HG03175 (cell line): ENCODE measurements around the gene SRP14.
"Not testable (repeated sequence)": the region's sequence is repeated elsewhere in the genome, so short reads cannot be mapped to it uniquely, and the experiment has no call there.

Experiments
- ATAC-seq: cut with Tn5 transposase; IDR thresholded peaks from one replicate; pipeline ENCODE4 v1.9.1; 2021; ENCODE audit warnings: mild to moderate bottlenecking, moderate library complexity; ENCODE audit not compliant: unreplicated experiment

The SRP14 gene

DNA sequence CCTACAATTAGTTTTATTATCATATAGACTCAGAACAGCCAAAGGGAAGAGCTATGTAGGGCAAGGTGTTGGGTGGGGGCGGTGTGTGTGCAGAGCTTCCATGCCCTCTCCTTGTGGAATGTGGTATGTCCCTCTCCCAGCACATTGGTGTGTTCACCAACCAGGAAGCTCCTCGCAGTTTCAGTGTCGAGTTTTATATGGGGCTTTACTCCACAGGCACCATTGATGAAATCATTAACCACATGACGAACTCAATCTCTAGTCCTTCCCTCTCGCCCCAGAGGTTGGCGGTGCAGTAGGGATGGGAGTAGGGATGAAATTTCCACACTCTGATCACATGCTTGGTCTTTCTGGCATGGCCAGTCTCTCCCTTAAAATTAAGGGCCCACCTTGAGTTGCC is 13.6 kb upstream of the SRP14 start:
- ATAC-seq = no peak

DNA sequence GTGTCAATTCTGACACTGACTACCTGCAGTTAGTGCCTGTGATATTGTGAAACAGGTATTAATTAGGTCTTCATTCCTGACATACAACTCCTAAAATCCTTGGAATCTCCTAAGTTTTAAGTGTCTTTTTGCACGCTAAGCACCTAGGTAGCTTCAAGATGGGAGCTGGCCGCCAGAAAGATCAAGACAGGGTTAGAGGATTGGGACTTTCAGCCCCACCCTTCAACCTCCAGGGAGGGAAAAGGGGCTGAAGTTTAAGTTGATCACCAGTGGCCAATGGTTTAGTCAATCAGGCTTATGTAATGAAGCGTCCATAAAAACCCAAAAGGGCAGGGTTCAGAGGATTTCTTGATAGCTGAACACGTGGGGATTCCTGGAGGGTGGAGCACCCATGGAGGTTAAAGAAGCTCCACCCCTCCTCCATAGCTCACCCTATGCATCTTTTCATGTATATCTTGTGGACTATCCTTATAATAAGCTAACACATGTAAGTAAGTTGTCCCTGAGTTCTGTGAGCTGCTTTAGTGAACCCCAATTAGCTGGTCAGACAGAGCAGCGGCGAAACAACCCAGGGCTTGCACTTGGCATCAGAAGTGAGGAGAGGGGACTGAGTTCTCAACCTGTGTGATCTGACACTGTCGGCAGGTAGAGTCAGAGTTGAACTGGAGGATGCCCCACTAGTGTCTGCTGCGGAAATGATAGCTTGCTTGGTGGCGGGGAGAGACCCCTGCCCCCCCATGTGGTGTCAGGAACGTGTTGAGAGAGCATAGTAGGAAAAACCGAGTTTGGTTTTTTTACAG is 12.8 kb upstream of the SRP14 start:
- ATAC-seq = no peak

DNA sequence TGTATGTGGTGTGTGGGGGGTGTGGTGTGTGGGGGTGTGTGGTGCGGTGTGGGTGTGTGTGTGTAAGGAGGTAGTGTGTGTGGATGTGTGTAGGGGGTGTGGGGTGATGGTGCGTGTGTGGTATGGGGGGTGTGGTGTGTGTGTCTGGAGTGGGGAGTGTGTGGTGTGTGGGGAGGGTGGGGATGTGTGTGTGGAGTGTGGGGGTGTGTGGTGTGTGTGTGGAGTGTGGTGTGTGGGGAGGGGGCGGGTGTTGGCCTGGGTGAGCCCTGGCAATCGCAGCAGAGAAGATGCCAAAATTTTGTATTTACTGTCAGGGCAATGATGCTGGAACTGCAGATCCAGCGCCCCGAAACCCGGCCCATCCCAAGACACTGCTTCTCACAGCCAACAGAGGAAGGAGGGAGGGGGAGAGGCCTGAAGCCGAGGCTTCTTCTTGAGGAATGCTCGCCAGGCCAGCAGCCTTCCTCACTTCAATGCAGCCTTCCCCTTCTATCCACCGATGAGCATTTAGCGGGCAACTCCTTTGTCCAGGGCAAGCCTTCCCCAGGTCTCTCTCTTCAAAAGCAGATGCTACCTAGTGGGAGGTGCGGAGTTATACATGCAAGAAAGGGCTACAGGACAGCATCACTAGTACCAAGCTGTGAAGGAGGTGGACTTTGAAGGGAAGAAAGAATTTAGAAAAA is 11.9 kb upstream of the SRP14 start:
- ATAC-seq = no peak

DNA sequence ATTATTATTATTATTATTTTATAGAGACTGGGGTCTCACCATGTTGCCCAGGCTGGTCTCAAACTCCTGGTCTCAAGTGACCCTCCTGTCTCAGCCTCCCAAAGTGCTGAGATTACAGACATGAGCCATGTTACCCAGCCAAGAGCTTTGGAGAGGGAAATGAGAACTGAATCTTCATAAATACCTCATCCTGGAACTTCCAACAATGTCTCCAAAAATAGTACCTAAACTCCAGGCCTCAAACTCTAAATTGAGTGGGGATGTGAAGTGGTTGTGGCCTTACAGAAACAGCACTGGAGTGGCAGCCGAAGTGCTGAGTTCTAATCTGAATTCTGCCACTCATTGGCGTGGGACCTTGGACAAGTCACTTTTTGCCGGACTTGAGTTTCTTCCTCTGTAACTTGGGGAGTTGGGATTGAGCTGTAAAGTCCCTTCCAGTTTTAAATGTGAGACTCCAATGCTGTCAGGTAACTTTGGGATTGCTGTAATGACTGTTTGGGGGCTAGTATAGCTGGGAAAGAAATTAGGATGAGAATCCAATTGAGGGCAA is 10.0 kb upstream of the SRP14 start:
- no peak for ATAC-seq

DNA sequence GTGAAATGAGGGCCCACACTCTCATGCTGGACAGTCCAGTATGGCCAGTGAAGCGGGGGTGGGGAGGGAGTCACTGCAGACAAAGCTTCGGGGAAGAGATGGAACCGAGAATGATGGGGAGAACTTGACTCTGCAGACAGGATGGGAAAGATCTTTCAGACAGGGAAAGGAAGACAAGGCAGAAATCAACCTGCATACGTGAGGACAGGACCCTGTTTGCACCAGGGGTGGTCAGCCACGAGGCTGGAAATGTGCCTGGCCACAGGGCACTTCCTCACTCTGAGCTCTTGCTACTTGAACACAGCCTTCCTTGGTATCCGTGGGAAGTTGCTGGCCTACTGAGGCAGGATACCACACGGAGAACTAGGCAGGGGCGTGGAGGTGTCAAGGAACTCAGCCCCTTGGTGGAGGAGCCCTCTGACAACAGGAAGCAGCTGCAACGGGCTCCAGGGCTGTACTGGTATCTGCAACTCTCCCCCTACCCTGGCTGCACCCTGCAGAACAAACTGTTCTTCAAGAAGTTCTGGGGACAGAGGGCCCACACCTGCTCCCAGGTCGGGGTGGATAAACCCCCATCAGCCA is 9.3 kb upstream of the SRP14 start:
- peak; percentile 30 for ATAC-seq

DNA sequence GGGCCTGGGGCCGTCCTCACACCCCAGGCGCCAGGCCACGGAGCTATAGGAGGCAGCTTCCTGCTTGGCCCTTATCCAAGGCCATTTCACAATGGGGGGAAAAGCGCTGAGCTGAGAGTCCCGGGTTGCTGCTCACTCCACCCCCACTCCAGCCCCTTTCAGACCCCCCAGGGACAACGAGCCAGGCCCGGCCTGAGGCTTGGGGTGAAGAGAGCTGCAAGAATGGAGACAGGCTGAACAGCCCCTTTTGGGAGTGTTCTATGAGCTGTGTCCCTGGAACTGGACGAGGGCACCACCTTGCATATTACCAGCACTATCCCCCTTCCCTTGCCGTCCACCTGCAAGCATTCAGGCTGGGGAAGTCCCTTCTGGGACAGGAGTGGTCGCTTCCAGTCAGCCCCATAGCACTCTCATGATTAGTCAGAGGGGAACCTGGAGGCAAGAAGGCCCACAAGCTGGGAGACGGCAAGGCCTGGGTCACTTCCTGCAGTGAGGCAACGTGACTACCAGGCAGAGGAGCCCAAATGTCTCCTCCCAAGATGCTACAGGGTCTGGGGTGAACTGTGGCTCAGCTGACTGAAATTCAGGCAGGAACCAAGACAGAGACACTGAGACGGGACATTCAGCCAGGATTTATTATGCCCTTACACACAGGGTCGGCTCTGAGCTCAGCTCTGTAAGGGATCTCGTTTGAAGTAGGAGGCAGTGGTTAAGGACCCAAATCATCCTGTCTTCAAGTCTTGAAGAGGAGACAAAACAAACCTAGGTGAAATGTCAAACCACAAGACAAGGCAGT is 8.6 kb upstream of the SRP14 start:
- ATAC-seq = peak; percentile 46

DNA sequence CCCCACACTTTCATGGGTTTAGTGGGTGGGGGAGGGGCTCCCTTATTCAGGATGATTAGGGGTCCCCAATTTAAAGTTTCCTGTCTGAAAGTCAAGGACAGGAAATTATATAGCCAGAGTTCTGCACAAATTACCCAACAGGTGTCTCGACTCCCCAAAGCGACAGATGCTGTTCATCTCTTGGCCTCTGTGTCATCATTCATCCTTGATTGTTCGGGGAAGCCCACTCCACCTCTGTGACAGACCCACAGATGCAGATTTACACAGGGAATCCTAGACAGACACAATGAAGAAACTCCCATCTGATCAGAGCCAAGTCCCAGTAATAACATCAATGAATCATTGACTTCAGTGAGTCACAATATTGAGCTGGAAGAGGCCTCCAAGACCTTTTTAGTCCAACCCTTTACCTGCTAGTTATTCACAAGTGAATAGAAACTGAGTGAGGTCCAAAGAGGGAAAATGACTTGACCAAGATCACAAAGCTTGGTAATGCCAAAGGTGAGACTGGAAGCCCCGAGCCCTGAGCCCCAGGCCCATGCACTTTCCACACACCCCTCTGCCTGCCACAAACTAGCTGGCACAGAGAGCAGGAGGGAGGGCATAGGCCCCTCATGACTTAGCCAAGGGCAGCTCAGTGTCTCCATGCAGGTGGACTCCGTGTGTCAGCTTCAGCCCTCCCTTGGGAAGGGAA is 7.9 kb upstream of the SRP14 start:
- ATAC-seq = no peak

DNA sequence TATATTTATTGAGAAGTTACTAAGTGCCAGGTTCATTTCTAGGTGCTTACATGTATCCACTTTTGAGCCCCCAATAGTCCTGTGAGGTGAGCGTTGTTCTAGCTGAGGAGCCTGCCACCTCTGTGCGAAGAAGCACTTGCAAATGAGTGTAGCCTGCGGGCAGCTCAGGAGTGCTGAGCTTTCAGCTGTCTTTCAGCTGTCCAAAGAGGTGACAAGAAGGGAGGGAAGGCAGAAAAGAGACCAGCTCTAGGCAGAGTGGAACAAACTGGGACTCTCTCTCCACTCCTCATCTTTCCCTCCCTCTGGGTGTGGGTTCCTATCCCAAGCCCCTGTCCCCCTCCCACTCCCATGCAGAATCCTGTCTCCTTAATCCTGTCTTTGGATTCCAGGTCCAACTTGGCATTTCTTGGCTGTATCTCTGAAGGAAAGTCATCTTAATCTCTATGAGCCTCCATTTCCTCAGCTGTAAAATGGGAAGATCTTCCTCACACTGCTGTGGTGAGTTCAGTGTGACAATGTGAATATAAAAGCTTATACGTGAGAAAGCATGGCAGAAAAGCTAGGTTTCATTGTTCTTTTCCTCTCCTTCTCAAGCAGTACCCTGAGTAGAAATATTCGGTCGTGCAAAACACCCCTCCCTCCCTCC is 6.7 kb upstream of the SRP14 start:
- peak; percentile 7 for ATAC-seq

DNA sequence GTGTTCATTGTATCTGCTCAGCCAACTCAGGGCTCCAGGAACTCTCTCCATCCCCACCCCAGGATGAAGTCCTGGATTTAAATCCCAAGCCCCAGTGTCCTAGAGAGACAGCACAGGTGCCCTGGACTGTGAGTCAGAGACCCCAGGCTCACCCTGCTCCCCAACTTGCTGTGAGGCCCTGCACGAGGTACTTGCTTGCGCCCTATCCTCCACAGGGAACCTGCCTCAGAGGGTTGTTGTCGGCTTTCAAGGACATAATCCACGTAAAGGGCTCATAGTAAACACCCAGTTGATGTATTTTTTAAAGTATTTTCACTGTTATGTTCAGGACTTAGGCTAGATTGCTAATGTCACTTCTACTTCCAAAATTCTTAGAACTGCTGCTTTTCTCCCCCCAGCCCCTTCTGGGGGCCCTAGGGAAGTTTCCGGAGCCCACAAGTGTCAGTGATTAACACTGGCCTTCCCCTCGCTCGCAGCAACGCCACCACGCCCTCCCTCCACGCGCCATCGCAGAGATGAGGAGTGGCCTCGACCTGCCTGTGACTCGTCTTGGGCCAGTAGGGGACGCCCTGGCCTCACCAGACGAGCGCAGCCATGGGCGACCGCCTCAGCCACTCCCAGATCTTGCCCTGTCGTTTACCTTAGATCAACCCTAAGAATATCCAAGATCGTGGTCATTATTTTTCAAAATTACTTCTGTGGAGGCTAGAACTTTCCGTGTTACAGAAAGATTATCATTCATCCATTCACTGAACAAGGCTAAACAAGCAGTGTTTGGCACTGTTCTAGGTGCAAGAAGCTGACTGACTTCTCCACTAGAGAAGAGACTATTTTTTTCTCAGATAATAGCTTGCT is 6.0 kb upstream of the SRP14 start:
- peak; percentile 79 for ATAC-seq

DNA sequence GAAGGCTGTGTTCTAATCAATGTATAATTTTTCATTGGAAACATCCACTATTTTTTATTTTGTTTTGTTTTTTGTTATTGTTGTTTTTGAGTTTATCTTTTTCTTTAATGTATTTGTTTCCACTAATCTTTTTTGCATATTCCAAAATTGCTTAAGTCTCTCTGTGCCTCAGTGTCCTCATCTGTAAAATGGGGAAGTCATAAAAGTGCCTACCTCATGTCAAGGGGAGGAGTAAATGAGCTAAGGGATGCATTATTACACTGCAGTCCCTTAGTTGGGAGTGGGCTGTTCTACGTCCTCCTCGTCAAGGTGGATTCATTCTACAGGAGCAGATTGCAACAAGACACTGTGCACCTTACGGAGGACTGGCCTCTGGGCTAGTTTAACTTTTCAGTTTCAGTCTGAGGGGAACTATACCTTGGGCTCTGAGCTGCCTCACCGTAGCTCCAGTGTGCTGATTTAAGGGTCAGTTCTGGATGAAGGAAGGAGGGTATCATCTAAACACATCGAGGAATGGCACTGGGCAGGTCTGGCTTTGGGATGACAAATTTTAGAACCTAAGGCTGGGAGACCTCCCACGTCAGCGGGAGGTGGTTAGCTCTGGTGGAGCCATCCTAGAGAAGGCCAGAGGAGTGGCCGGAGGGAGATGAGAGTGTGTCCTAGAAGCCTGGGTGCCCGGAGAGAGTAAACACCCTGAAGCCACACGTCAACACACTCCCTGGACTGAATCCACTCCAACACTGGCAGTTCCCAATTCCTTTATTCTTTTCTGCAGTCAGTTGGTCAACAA is 5.1 kb upstream of the SRP14 start:
- ATAC-seq = no peak

DNA sequence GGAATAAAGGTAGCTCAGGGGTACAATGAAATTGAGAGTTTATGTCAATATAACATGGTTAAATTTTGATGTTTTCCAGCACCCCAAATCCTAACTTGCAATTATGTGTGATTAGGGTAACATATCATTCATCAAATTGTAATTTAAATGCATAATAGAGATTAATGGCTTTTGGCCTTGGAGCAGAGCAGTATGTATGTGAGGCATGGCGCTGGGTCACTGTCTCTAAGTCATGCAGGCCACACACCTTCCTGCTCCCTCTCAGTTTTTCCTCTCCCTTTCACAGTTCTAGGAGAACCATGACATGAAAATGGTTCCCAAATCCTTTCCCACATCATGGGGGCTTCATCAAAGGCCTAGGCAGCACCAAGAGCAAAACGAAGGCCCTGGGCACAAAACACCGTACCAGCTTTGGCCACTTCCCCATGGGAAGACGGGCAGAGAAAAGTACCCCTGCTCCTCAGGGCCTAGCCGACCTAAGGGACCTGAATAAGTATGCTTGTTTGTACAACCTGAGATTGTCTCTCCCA is 3.9 kb upstream of the SRP14 start:
- ATAC-seq = no peak

DNA sequence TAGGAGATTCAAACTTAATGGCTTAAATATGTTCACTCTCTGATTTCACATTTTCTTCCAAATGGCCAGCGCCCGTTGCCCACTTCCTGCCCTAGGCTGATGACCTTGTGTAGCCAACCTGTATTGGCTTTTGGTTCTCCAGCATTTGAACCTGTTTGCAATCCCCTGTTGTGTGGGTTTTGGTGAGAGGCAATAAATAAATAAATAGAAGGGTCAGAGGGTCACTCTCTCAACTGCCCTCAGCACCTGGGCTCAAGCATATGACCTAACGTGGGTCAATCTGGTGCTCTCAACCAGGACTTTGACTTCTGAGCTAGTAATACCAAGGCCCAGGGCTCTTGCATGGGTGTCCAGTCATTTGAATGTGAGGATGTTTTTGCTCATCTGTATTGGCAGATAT is 1.8 kb upstream of the SRP14 start:
- ATAC-seq = no peak

DNA sequence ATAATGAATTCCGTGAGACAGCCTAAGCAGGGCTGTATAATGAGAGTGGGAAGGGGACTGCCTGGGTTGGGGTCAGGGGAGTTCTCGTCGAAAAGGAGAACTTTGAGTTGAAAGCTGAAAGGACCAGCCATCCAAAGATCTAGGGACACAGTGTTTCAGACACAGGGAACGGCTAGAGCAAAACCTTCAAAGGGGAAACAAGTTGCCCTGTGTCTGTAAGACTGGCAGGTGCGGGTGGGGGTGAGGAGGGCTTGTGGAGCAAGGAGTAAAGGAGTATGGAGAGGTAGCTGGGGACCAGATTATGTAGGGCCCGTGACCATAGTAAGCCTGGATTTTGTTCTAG is 1.3 kb upstream of the SRP14 start:
- no peak for ATAC-seq

DNA sequence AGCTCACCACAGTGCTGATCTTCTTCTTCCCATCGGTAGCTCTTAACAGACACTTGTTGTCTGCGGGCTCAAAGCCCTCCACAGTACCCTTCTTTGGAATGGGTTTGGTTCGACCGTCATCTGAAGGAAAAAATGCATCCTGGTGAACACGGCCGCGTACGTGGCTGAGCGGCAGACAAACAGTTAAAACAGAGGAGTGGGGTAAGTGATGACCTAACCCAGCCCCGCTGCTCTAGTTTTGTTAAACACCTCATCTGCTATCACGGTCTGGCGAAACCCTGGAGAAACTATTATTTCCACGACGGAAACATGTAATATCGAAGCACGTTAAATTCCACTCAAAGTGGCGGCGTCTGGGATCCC is 725 bp downstream of the SRP14 start:
- ATAC-seq = no peak

DNA sequence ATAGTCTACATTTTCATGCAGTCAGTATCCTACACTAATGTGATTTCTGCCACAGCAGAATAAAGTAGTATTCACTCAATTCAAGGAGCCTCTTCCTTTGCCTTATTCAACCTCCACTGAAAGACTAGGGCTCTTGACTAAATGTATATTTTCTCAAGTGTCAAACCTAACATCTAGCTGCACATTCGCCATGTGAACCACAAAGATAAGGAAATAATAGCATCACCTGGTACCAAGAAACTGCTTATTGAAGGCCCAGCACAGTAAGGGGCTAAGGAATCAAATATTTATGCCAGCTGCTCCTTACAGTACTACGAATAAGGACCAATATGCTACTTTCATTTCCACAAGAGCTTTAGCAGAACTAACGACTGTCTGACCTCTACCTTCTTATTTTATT is 1.3 kb downstream of the SRP14 start:
- ATAC-seq = no peak

DNA sequence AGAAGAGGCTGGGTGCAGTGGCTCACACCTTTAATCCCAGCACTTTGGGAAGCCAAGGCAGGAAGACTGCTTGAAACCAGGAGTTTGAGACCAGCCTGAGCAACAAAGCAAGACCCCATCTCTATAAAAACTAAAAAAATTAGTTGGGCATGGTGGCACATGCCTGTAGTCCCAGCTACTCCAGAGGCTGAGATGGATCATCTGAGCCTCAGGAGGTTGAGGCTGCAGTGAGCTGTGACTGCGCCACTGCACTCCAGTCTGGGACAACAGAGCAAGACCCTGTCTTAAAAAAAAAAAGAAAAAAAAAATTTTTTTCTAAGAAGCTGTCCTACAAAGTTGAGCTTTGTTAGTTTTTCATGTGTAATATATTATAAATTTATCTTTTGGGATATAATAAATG is 3.8 kb downstream of the SRP14 start:
- not testable (repeated sequence) for ATAC-seq

DNA sequence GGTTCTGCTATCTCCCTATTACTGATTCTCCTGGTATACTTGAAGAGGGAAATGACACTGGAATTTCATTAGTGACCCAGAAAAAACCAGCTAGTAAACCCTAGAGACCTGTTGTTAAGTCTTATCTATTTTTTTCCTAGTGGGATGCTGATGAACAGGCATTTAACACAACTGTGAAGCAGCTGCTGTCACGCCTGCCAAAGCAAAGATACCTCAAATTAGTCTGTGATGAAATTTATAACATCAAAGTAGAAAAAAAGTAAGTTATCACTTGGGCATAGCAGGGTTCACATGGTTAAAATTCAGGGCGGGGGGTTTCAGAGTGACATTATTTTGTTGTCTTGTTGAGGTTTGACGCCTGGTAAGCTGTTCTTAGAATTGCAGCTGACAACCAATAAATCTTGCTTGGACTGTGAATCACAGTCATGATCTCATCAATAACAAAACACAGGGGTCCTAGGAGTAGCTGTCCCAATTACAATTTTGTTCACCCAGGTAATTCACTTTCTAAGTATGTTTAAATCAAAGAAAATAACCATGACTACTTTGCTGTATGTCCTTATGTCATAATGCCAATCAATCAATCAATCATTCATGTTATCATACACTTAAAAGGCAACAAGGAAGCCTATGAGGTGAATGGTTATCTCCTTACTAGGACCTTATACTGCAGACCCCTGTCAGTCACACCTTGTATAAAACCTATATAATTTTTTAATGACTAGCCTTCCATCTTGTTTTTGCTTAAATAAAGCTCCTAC is 4.6 kb downstream of the SRP14 start:
- no peak for ATAC-seq
